Activated CD4-positive, alpha-beta T cell treated with anti-CD3 and anti-CD28 coated beads for 4 hours (primary cell): ENCODE data around the gene DNAJB2.
"Not testable (repeated sequence)": the region's sequence is repeated elsewhere in the genome, so short reads cannot be mapped to it uniquely, and the experiment has no call there.

Source experiments
- DNase-seq, 2 donors: peaks; one replicate each; pipeline ENCODE4 v3.0.0-alpha.2; 2020

Gene DNAJB2

GRCh38 chr2:219258942-219259341, 20.2 kb upstream of the DNAJB2 start:
- DNase-seq = not testable (repeated sequence)

GRCh38 chr2:219261024-219261855, 17.9 kb upstream of the DNAJB2 start:
- DNase-seq = no peak

GRCh38 chr2:219266232-219266631, 12.9 kb upstream of the DNAJB2 start:
- no peak for DNase-seq

- no peak for DNase-seq
Observed at GRCh38 chr2:219266886-219267285, 12.3 kb upstream of the DNAJB2 start.

GRCh38 chr2:219268294-219268693, 10.9 kb upstream of the DNAJB2 start:
- no peak for DNase-seq

GRCh38 chr2:219269362-219270054, 9.7 kb upstream of the DNAJB2 start:
- no peak for DNase-seq

- DNase-seq = no peak
Observed at GRCh38 chr2:219270055-219270372, 9.2 kb upstream of the DNAJB2 start.

GRCh38 chr2:219271021-219271420, 8.1 kb upstream of the DNAJB2 start:
- no peak for DNase-seq

- no peak for DNase-seq
Observed at GRCh38 chr2:219272356-219272755, 6.8 kb upstream of the DNAJB2 start.

GRCh38 chr2:219272995-219273394, 6.2 kb upstream of the DNAJB2 start:
- no peak for DNase-seq

- DNase-seq = no peak
Observed at GRCh38 chr2:219273937-219274336, 5.2 kb upstream of the DNAJB2 start.

GRCh38 chr2:219274361-219274921, 4.7 kb upstream of the DNAJB2 start:
- no peak for DNase-seq

- peak; percentile 69 to 74 for DNase-seq
Observed at GRCh38 chr2:219277703-219278654, 1.2 kb upstream of the DNAJB2 start.

- DNase-seq = no peak
Observed at GRCh38 chr2:219278655-219279150, 463 bp upstream of the DNAJB2 start.

- no peak for DNase-seq
Observed at GRCh38 chr2:219279916-219280516, 850 bp downstream of the DNAJB2 start.

GRCh38 chr2:219280651-219281050, 1.5 kb downstream of the DNAJB2 start:
- no peak for DNase-seq

- DNase-seq = no peak
Observed at GRCh38 chr2:219281588-219281987, 2.4 kb downstream of the DNAJB2 start.

- no peak for DNase-seq
Observed at GRCh38 chr2:219282375-219282774, 3.2 kb downstream of the DNAJB2 start.

GRCh38 chr2:219282943-219283581, 3.9 kb downstream of the DNAJB2 start:
- no peak for DNase-seq

- DNase-seq = no peak
Observed at GRCh38 chr2:219284501-219285372, 5.6 kb downstream of the DNAJB2 start.

GRCh38 chr2:219285373-219285735, 6.2 kb downstream of the DNAJB2 start:
- DNase-seq = no peak
